DOHH2 (cell line): ENCODE measurements around the gene NAV2.

Source experiments
- EZH2phosphoT487 ChIP-seq: fragments of 200-600 bp; sonication (generic); IDR thresholded peaks from 2 replicates; pipeline ENCODE4 v1.6.1; 2017; ENCODE audit warnings: borderline replicate concordance, mild to moderate bottlenecking, antibody characterized with exemption, low read length, moderate library complexity, mixed read lengths
- TF ChIP-seq, protein P1 (sequence below): fragments of 200-600 bp; sonication (generic); IDR thresholded peaks from one replicate; pipeline ENCODE4 v1.5.1; 2014; ENCODE audit warnings: antibody characterized with exemption, mild to moderate bottlenecking, low read depth, low read length; ENCODE audit not compliant: poor library complexity, severe bottlenecking

DNA sequence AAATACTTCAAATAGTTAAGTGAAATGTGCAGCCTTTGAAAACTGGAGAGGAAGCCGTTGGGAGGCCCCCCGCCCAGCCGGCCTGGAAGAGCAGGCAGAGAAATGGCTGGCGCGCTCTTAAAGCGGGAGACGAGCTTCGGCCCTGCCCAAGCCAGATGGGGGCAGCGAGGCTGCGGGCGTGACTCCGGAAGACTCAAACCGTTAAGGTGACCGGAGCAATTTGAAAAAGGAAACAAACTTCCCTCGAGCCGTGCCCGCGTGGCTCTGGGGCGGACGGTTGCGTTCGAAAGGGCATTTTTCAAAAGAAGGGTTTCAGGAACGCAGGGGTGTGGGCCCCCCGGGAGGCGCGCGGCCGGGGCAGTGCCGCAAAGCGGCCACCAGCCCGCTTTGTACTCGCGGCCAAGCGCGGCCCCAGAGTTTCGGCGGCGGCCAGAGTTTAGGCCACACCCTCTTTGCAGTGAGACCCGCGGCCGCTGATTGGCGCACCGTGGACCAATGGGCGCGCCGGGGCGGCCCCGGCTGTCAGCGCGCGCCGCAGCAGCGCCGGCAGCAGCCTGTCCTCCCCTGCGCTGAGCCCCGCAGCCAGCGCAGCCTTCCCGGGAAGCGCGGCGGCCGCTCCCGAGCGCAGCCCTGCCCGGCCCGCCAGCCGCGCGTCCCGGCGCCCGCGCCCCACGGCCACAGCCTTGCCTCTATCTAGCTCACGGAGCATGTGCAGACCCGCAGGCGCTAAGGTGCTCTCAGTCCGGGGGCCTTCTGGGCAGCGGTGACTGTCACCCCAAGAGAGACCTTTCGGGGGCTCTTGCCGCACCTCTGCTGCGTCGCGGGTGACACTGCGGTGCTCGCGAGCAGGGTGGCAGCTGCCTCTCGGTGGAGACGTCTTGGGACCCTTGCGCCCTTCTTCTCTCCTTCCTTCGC is at the start of gene NAV2:
- TF ChIP-seq, protein P1, sequence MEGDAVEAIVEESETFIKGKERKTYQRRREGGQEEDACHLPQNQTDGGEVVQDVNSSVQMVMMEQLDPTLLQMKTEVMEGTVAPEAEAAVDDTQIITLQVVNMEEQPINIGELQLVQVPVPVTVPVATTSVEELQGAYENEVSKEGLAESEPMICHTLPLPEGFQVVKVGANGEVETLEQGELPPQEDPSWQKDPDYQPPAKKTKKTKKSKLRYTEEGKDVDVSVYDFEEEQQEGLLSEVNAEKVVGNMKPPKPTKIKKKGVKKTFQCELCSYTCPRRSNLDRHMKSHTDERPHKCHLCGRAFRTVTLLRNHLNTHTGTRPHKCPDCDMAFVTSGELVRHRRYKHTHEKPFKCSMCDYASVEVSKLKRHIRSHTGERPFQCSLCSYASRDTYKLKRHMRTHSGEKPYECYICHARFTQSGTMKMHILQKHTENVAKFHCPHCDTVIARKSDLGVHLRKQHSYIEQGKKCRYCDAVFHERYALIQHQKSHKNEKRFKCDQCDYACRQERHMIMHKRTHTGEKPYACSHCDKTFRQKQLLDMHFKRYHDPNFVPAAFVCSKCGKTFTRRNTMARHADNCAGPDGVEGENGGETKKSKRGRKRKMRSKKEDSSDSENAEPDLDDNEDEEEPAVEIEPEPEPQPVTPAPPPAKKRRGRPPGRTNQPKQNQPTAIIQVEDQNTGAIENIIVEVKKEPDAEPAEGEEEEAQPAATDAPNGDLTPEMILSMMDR, result no peak
- TF ChIP-seq EZH2phosphoT487, result no peak
